Measurements from ENCODE around the gene ASTL.

ASTL gene

DNA sequence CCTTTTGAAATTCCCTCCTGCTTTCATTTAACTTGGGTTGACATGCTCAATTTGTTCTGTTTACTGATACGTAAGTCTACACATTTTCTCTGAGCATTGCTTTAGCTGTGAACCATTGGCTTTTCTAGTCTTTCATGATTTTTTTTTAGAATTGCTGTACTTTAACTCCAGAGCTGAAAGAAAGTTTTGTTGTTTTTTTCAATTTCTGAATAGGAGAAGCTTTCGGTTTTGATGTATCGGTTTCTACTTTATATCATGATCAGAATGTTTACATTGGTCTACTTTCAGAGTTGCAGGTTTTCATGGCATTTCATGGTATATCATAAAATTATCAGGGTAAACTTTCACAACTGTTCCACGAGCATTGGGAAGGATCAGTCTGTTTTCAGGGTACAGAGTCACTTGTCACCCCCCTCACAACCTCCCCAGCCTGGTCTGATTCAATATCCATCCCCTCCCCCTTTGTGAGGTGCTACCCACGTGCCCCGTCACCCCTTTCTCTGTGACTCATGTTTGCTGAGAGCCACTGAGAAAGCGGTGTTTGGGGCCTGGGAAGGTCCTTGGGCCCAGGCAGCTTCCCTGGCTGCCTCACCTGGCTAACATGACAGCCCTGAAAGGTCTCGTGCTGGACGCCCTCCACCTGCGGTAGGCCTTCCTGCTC, 7.0 kb downstream of the ASTL start:
- Histone ChIP-seq H4K20me1 (no peaks in the 10 kb centered on the region), H3K27ac (no peak overlapping the region), H3K4me3 (no peak overlapping the region), H3K9me3 (no peaks in the 10 kb centered on the region), H3K36me3 (no peaks in the 10 kb centered on the region), H3K4me1 (peaks cover 13% of the 10 kb centered on the region; the same call in 1 of the 2 replicates), H3K27me3 (no peaks in the 10 kb centered on the region), H3K9ac (no peak overlapping the region), H3K4me2 (no peak overlapping the region)
- TF ChIP-seq Cebpa-rat (IDR thresholded peaks at IDR 0.05) = no peak

DNA sequence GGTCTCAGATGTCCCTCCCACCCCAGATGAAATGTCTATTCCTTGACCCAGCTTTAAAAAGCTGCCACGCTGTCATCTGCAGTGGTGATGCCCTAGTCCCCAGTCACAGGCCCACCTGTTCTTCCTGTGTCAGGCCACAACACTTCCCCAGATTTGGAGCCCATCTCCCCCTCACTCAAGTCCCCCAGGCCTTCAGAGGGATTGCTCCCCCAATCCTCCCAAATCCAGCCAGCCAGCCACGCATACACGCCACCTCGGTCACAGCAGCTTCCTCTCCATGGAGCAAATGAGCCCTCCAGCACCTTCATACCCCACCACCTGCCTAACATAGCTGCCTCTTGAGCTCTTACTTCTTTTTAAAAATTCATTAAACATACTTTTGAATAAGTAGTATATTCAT, 7.8 kb downstream of the ASTL start:
- Histone ChIP-seq H3K27me3 (no peaks in the 10 kb centered on the region), H3K36me3 (no peaks in the 10 kb centered on the region), H3K4me3 (no peak overlapping the region), H4K20me1 (no peaks in the 10 kb centered on the region), H3K9me3 (no peaks in the 10 kb centered on the region), H3K9ac (no peak overlapping the region), H3K4me2 (no peak overlapping the region), H3K27ac (no peak overlapping the region), H3K4me1 (peaks cover 13% of the 10 kb centered on the region; the same call in 1 of the 2 replicates)
- no peak for TF ChIP-seq Cebpa-rat (IDR thresholded peaks at IDR 0.05)

DNA sequence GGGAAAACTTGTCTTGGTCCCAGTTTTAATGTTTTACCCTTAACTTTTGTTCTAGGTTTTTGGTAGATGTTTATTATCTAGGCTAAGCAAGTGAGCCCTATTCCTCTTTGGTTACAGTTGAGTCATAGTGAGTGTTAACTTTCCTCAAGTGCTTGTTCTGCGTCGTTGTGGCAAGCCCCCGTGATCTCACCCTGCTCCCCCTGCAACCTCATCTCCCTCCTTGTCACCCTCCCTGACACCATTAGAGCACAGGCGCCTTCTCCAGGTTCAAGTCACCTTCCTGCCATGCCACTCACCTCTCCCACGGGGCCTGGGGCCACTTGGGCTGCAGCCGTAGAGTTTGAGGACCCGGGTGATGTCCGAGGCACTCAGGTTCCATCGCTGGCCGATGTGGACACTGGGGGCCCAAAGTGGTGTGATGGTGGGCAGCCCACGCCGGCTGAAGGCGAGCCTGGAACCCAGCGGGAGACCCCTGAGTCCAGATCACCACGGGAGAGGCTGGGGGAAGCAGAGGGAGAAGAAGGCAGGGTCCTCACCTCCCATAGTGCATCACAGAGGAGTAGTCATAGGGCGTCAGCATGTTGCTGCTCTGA, 8.7 kb downstream of the ASTL start:
- no peaks in the 10 kb centered on the region for H3K27me3 ChIP-seq
- H3K4me2 ChIP-seq = no peak overlapping the region
- H3K4me1 ChIP-seq = peaks cover 13% of the 10 kb centered on the region; the same call in 1 of the 2 replicates
- no peak overlapping the region for H3K4me3 ChIP-seq
- TF ChIP-seq Cebpa-rat (IDR thresholded peaks at IDR 0.05) = no peak
- H3K27ac ChIP-seq = no peak overlapping the region
- no peak overlapping the region for H3K9ac ChIP-seq
- H3K36me3 ChIP-seq = no peaks in the 10 kb centered on the region
- no peaks in the 10 kb centered on the region for H3K9me3 ChIP-seq
- no peaks in the 10 kb centered on the region for H4K20me1 ChIP-seq

DNA sequence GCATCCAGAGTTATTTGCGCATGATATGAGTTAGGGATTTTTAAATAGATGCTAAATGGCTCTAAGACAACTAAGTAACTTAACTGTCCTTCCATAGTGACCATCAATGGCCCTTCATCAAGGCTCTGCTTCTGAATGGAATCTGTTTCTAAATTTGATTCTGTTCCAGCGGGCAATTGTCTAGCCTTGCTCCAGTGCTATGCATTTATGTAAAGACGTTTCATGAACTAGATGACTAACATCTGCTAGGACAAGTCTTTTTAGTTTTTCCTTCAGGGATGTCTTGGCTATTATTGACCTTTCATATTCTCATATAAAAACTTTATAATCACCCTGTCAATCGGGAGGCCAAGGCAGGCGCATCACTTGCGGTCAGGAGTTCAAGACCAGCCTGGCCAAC, 9.8 kb downstream of the ASTL start:
- no peak overlapping the region for H3K9ac ChIP-seq
- TF ChIP-seq Cebpa-rat (IDR thresholded peaks at IDR 0.05) = no peak
- no peak overlapping the region for H3K4me2 ChIP-seq
- H3K4me3 ChIP-seq = no peak overlapping the region
- no peaks in the 10 kb centered on the region for H3K9me3 ChIP-seq
- no peaks in the 10 kb centered on the region for H3K36me3 ChIP-seq
- H3K27me3 ChIP-seq = no peaks in the 10 kb centered on the region
- H4K20me1 ChIP-seq = no peaks in the 10 kb centered on the region
- peaks cover 8% of the 10 kb centered on the region; the same call in 1 of the 2 replicates for H3K4me1 ChIP-seq
- H3K27ac ChIP-seq = no peak overlapping the region

DNA sequence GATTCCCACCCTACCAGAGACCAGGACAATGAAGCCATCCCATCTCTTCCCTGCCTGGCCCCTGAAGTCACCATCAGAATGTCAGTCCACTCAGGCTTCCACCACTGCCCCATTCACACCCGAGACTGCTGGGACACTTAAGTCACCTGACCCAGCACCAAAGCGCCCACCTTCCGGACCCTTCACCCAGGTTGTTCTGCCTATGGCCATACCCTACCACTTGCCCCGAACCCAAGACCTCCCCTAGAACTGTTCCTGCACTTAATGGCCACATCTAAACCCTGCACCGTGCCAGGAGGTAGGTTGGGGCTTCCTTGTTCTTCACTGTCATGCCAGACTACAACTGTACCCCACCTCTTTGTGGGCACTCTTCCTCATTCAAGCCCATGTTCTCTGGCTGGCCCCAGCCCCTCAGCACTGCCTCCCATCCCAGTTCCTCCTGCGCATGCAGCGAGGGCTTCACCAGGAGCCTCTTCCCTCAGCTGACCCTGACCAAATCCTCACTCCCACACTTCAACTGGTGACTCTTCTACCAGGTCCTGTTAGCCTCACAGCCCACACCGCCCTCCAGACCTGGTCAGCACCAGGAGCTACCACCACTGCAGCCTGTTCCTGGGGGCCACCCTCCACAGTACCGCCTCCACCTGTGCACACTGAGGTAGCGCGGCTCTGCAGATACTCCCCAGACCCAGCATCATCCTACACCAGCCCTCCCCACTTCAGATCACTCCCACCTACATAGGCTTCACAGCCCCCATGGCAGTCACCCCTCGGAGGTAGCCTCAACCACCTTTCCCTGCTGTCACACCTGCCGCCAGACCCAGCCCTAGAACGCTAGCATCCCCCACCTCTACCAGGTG, 13.7 kb downstream of the ASTL start:
- Histone ChIP-seq H3K27me3 (no peaks in the 10 kb centered on the region), H3K9me3 (no peaks in the 10 kb centered on the region), H3K4me1 (peaks cover 13% of the 10 kb centered on the region)

DNA sequence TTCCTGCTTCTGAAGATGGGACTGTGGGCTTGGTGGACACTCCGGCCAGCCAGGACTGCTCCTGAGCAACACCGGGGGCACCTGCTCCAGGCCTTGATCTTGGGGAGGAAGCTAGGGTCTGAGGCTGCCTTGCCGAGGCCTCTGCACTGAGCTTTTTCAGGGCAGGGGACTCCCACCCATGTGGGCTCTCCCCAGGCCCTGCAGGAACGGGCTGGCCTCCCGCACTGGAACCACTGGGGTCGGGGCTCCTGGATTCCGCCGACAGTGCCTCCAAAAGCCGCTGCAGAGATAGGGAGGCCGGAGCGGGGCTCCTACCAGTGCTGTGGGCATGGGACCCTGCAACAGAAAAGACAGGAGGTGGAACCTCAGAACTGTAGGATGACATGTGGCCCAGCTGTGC, 14.4 kb downstream of the ASTL start:
- Histone ChIP-seq H3K4me1 (peaks cover 17% of the 10 kb centered on the region), H3K4me3 (no peak overlapping the region), H3K36me3 (no peaks in the 10 kb centered on the region), H3K27me3 (no peaks in the 10 kb centered on the region), H3K9me3 (no peaks in the 10 kb centered on the region), H3K27ac (no peak overlapping the region), H3K9ac (no peak overlapping the region), H3K4me2 (no peak overlapping the region), H4K20me1 (no peaks in the 10 kb centered on the region)
- TF ChIP-seq Cebpa-rat (IDR thresholded peaks at IDR 0.05) = no peak

More for the DNA sequence above, 13.7 kb downstream of the ASTL start:
- Histone ChIP-seq H3K4me3 (no peak overlapping the region), H3K4me2 (no peak overlapping the region), H3K36me3 (no peaks in the 10 kb centered on the region), H3K27ac (no peak overlapping the region), H4K20me1 (no peaks in the 10 kb centered on the region), H3K9ac (no peak overlapping the region)
- no peak for TF ChIP-seq Cebpa-rat (IDR thresholded peaks at IDR 0.05)

DNA sequence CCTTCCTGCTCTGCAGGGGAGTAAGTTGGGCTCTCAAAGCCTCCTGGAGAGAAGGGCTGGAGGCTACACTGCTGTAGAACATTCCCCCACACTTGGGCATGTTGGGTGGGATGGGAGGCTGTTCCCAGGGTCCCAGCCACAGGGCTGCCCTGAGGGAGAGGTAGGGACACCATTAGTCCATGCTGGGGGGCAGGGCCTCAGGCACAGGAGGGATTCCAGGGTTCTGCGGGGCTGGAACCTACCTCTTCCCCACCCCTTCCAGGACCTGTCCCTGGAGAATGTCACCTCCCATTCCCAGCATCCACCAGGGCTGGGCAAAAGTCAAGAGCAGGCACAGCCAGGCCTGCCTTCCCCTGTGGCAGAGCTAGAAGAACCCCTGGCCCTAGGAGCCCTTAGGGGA, 15.0 kb downstream of the ASTL start:
- no peaks in the 10 kb centered on the region for H3K27me3 ChIP-seq

DNA sequence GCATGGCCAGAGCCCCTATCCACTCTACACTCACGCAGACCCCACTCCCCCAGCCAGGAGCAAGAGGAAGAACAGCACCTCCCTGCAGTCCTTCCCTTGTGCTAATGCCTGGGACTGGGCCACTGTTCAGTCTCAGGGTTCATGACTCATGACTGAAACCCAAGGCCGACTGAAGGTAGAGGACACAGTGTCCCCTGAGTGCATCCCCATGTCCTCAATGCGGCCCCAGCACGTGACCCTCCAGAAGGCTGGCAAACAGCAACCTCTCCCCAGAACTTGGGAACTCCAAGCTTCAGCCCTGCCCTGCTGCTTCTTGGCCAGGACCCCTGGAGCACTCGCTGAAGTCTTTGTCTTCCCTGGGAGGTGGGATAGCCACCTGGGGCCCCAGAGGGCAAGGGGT, 15.9 kb downstream of the ASTL start:
- TF ChIP-seq Cebpa-rat (IDR thresholded peaks at IDR 0.05) = no peak
- peaks cover under 1% of the 10 kb centered on the region; the same call in 1 of the 2 replicates for H3K27me3 ChIP-seq
- H3K9ac ChIP-seq = no peak overlapping the region
- H3K27ac ChIP-seq = no peak overlapping the region
- H4K20me1 ChIP-seq = no peaks in the 10 kb centered on the region
- H3K4me1 ChIP-seq = peaks cover 22% of the 10 kb centered on the region
- H3K4me3 ChIP-seq = no peak overlapping the region
- no peaks in the 10 kb centered on the region for H3K36me3 ChIP-seq
- no peak overlapping the region for H3K4me2 ChIP-seq
- no peaks in the 10 kb centered on the region for H3K9me3 ChIP-seq

More for the DNA sequence above, 15.0 kb downstream of the ASTL start:
- Histone ChIP-seq H3K27ac (no peak overlapping the region), H4K20me1 (no peaks in the 10 kb centered on the region), H3K4me1 (peaks cover 17% of the 10 kb centered on the region), H3K36me3 (no peaks in the 10 kb centered on the region), H3K4me2 (no peak overlapping the region), H3K9ac (no peak overlapping the region), H3K9me3 (no peaks in the 10 kb centered on the region), H3K4me3 (no peak overlapping the region)
- no peak for TF ChIP-seq Cebpa-rat (IDR thresholded peaks at IDR 0.05)

DNA sequence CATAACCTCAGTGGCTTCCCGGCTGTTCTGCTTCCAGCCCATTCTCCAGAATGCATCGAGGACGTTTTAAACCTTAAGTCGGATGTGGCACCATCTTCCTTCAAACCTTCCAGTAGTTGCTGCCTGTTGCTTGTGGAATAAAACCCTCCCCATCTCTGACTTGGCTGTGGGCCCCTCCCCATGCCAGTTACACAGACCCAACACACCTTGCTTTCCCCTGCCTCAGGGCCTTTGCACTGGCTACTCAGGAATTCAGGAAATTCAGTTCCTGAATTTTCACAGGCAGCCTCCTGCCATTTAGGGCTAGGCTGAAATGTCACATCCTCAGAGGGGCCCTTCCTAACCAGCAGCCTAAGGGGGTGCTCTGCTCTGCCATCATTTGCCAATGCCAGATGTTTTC, 16.9 kb downstream of the ASTL start:
- TF ChIP-seq Cebpa-rat (IDR thresholded peaks at IDR 0.05) = no peak
- H3K9me3 ChIP-seq = no peaks in the 10 kb centered on the region
- no peak overlapping the region for H3K27ac ChIP-seq
- H3K36me3 ChIP-seq = no peaks in the 10 kb centered on the region
- H3K4me1 ChIP-seq = peaks cover 26% of the 10 kb centered on the region
- no peaks in the 10 kb centered on the region for H4K20me1 ChIP-seq
- no peak overlapping the region for H3K4me3 ChIP-seq
- H3K4me2 ChIP-seq = no peak overlapping the region
- H3K27me3 ChIP-seq = peaks cover 10% of the 10 kb centered on the region; the same call in 1 of the 2 replicates
- no peak overlapping the region for H3K9ac ChIP-seq

DNA sequence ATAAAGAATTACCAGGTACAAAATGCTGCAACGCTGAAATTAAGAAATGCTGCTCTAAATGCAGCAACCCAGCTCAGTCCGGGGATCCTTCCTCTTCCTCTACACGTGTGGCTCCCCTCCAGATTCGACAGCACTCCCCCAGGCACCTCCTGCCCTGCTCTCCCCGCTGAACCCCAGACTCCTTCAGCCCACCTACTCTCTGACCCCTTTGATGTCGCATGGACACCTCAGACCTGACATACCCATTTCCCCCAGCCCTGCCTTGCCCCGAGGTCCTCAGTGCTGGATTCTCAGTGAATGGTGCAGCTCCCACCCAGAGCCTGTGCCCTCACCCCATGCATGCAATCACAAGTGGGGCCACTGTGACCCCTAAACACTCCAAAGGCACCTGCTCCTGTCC, 17.3 kb downstream of the ASTL start:
- Histone ChIP-seq H3K27ac (no peak overlapping the region), H4K20me1 (no peaks in the 10 kb centered on the region), H3K36me3 (no peaks in the 10 kb centered on the region), H3K4me1 (peaks cover 30% of the 10 kb centered on the region), H3K4me2 (no peak overlapping the region), H3K9ac (no peak overlapping the region), H3K9me3 (no peaks in the 10 kb centered on the region), H3K27me3 (peaks cover 14% of the 10 kb centered on the region), H3K4me3 (no peak overlapping the region)
- TF ChIP-seq Cebpa-rat (IDR thresholded peaks at IDR 0.05) = no peak

All from BLaER1 (cell line).